ENCODE results near the gene SEC14L5. TPM values are rescaled to one million over a fixed set of nuclear protein-coding genes. Genes with fewer than 3 reads are reported as not detected.

The SEC14L5 gene
- 0.18 TPM in 1 of 2 replicates, not detected in the other for total RNA-seq

DNA sequence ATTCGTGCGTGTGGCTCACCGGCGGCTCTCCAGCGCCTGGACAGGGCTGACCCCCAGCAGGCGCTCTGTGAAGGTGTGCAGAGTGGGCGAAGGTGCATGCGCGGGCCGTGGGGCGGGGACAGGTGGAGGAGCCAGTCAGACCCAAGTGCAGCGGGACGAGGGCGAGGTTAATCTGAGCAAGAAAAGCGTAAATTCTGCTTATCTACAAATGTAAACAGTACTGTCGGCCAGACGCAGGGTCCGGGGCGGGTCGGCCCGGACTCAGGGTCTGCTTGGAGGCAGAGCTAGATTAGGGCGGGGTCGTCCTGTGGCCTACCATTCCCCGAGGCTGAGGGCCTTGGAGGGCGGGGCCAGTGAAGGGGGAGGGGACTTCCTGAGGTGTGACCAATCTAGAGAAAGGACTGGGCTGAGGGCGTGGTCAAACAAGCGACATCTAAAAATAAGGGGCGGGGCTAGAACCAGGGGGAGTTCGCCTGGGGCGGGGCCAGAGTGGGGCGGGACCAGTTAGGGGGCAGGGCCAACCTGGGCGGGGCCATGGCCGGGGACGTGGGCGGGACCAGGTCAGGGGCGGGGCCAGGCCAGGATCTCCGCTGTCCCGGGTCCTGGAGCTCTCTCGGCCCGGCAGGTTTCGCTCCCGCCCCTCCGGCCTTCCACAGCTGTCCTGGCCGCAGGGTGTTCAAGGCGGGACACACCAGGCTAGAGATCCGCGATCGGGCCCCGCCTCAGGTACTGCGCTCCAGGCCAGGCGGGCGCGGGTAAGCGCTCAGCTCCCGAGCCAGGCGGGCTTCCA lies at the start of gene SEC14L5:
Gene SEC14L5, plus strand, starts transcription at position 611 of the 790 bp plus-strand sequence. CDS start 994 bp downstream, outside the sequence.

DNA sequence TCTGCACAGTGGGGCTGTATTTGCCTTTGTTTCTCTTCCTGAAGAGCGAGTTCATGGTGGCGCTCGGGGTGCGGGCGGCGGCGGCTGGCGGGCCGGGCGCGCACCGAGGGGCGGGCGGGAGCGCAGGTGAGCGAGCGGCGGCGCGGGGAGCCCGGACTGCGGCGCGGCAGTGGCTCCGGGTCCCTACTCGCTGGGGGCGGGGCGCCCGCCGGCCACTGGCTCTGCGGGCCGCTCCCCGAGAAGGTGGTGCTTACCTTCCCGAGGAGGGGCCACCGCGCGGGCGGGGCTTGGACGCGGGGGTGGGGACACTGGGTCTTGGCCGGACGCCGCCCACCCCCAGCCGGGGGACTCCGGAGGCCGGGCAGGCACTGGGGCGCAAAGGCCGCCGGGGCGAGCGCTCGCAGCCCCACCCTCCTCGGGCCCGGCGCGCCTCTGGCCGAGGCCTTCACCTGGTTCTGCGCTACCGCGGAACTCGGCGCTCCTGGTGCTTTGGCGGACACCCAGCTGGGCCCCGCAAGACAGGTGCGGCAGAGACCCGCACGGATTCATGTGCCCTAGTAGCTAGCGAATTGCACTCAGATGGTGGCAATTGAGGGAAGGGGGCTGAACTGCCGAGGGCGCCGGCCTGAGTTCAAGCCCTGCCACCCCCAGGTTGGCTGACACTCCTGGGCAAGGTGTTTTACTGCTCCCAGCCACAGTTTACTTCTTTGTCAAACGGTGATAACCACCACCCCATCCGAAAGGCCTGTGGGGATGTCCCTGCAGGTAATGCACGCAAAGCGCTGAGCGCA lies 20.9 kb upstream of the SEC14L5 start, which contains the start of gene PPL:
Gene PPL, minus strand, starts transcription at position 158 of the 791 bp plus-strand sequence. Its CDS starts 103 bp downstream, at position 55.

DNA sequence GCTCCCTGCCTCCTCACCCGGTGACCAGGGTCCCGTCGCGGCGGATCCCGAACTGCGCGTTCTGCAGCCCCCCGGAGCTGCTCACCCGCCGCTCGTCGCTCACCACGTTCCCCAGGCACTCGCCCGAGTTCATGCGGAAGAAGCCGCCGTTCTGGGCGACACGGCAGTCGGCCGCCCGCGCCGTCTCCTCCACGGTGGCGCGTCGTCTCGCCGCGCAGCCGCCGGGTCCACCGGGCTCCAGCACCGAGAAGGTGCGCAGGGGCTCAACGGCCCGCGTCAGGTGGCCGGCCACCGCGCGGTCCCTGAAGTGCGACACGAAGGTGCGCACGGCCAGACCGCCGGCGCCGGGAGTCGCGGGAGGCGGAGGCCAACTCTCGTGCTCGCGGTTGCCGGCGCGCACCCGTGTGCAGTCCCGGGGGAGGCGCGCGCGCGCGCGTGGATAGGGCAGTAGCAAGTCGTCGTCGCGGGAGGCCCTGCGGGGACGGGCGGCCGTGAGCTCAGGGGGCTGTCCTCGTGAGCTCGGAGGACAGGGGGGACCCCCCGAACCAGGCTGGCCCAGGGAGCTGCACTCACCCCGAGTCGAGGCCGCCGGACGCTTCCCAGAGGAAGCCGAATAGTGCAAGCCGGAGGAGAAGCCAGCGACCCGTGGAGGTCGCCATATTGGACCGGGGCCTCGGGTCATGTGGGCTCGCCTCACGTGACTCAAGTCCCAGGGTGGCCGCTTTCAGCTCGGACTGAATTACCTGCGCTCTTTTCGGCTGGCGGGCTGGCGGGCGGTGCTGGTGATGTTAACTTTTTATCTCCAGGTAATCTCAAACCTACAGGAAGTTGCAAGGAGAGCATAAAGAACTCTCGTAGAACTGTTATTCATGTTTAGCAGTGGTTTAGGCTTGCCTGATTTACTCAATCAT lies 75.4 kb downstream of the SEC14L5 start, which contains the start of gene NAGPA:
Gene NAGPA, minus strand, starts transcription at position 680 of the 911 bp plus-strand sequence. Its CDS starts 21 bp downstream, at position 659.

DNA sequence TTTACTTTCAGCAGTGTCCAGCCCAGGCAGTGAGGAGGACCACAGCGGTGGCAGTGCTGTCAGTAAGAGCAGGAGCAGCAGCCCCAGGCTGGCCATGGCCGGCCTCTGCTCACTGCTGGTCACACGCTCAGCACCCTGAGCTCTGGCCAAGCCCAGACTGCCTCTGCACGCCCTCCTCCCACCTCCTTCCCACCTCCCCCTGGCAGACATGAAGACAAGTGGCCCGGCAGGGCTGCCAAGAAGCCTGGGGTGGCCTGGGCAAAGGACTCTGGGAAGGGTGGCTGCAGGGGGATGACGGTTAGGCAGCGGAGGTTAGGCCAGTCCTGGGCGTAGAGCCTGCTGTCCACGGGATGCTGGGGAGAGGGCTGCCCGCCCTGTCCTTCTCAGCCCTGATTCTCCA lies 107.7 kb downstream of the SEC14L5 start, which contains the start of gene C16orf89:
Gene C16orf89, minus strand, starts transcription at position 144 of the 400 bp plus-strand sequence. Its CDS starts 48 bp downstream, at position 96.

Other genes with a start within 250 kb of the SEC14L5 start
- 5.7 and 17.3 TPM in 2 replicates for gene ANKS3, start 224.1 kb upstream of the SEC14L5 start, total RNA-seq
- 0.35 and 2.6 TPM in 2 replicates for gene DNAAF8, start 223.8 kb upstream of the SEC14L5 start, total RNA-seq
- 8.6 and 10.3 TPM in 2 replicates for gene ZNF500, start 191.2 kb upstream of the SEC14L5 start, total RNA-seq
- not detected in 2 replicates for gene SEPTIN12, start 170.0 kb upstream of the SEC14L5 start, total RNA-seq
- gene SMIM22, start 163.0 kb upstream of the SEC14L5 start, total RNA-seq = not detected in 2 replicates
- gene ROGDI, start 155.7 kb upstream of the SEC14L5 start, total RNA-seq = 21.3 and 38.1 TPM in 2 replicates
- gene GLYR1, start 111.0 kb upstream of the SEC14L5 start, total RNA-seq = 32.8 and 33.2 TPM in 2 replicates
- gene UBN1, start 110.8 kb upstream of the SEC14L5 start, total RNA-seq = 13.8 and 18.6 TPM in 2 replicates
- under 0.01 and 0.18 TPM in 2 replicates for gene PPL, start 21.2 kb upstream of the SEC14L5 start, total RNA-seq
- gene NAGPA, start 75.6 kb downstream of the SEC14L5 start, total RNA-seq = 32.1 and 48.4 TPM in 2 replicates
- 0.29 TPM in 1 of 2 replicates, not detected in the other for gene C16orf89, start 107.6 kb downstream of the SEC14L5 start, total RNA-seq
- 53.0 and 56.5 TPM in 2 replicates for gene ALG1, start 113.5 kb downstream of the SEC14L5 start, total RNA-seq
- 17.5 and 23.4 TPM in 2 replicates for gene EEF2KMT, start 139.5 kb downstream of the SEC14L5 start, total RNA-seq

All from myometrial cell (primary cell).